GM10266 (cell line): ENCODE data around the gene DENND5A.

Source experiments
- DNase-seq: peaks from one replicate; pipeline ENCODE4 v3.0.0; 2012; ENCODE audit errors: extremely low spot score
- TF ChIP-seq, protein P1 (sequence below): IDR thresholded peaks from 2 replicates; pipeline ENCODE4 v1.5.1; 2012; ENCODE audit warnings: mild to moderate bottlenecking, low read depth; ENCODE audit not compliant: control insufficient read depth, insufficient read depth; ENCODE audit errors: missing control alignments

The DENND5A gene

DNA sequence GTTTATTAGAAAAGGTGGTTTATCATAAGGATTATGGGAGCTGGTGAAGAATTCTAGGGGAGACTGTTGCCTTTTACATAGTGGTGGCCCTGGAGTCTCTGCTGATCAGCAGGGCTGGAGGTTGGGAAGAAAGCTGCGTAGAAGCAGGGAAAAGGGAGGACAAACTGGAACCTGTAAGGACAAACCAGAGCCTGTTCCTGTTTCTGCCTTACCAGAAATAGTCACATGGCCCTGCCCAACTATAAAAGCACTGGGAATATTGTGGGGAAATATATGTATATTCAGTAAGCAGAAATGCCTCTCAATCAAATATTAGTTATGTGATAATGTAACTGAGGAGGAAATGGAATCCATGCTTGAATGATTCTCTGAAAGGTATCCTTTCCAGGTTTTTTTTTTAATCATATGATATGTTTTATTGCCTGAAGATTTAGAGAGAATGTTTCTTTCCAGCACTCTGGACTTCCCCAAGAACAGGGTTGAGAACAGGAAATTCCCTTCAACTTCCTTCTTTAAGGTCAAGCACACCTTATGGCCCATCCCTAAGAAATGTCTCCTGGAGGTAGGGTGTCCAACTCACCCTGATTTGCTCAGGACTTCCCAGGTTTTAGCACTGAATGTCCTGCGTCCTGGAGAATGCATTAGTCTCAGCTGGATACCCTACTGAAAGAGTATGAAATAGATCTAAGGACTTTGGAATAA lies 139.8 kb downstream of the DENND5A start:
- DNase-seq, result no peak
- TF ChIP-seq, protein P1, sequence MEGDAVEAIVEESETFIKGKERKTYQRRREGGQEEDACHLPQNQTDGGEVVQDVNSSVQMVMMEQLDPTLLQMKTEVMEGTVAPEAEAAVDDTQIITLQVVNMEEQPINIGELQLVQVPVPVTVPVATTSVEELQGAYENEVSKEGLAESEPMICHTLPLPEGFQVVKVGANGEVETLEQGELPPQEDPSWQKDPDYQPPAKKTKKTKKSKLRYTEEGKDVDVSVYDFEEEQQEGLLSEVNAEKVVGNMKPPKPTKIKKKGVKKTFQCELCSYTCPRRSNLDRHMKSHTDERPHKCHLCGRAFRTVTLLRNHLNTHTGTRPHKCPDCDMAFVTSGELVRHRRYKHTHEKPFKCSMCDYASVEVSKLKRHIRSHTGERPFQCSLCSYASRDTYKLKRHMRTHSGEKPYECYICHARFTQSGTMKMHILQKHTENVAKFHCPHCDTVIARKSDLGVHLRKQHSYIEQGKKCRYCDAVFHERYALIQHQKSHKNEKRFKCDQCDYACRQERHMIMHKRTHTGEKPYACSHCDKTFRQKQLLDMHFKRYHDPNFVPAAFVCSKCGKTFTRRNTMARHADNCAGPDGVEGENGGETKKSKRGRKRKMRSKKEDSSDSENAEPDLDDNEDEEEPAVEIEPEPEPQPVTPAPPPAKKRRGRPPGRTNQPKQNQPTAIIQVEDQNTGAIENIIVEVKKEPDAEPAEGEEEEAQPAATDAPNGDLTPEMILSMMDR, result no peak

GRCh38 chr11:9123595-9124304 lies 141.4 kb downstream of the DENND5A start:
- DNase-seq, result no peak
- TF ChIP-seq, protein P1, result no peak

GRCh38 chr11:9121469-9121796 lies 143.7 kb downstream of the DENND5A start:
- DNase-seq, result no peak
- TF ChIP-seq, protein P1, result no peak

GRCh38 chr11:9120664-9121468 lies 144.3 kb downstream of the DENND5A start:
- TF ChIP-seq, protein P1, result no peak
- DNase-seq, result no peak

DNA sequence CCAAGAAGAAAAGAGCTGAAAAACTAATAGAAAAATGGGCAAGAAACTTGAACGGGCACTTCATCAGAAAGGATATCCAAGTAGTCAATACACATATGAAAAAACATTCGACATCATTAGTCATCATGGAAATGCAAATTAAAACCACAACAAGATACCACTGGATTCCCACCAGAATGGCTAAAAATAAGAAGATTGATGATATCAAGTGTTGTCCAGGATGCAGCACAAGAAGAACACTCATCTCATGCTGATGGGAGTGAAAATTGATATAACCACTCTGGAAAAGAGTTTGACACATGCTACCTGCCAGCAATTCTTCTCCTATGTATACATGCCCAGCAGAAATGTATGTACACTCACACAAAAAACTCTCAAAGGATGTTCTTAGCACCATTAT lies 146.9 kb downstream of the DENND5A start:
- TF ChIP-seq, protein P1, result no peak
- no peak for DNase-seq

- DNase-seq, result no peak
- TF ChIP-seq, protein P1, result no peak
Observed at GRCh38 chr11:9112075-9112474, 153.1 kb downstream of the DENND5A start.
